Progenitor cell of endocrine pancreas (in vitro differentiated cells): Measurements from ENCODE around the gene AQP12A. TPM values are rescaled to one million over a fixed set of nuclear protein-coding genes. Genes with fewer than 3 reads are reported as not detected.

Source experiments
- DNase-seq: peaks from one replicate; pipeline ENCODE4 v3.0.0; 2021; ENCODE audit warnings: low spot score; ENCODE audit not compliant: unreplicated experiment
- H3K27ac Mint-ChIP-seq: 2 replicates; pipeline ENCODE4 v1.8.0; 2021; ENCODE audit warnings: mild to moderate bottlenecking, moderate library complexity, mixed read lengths
- H3K27me3 Mint-ChIP-seq: 2 replicates; pipeline ENCODE4 v1.8.0; 2021; ENCODE audit warnings: mixed read lengths
- H3K36me3 Mint-ChIP-seq: 2 replicates; pipeline ENCODE4 v1.8.0; 2022; ENCODE audit warnings: mixed read lengths; ENCODE audit not compliant: insufficient read depth
- H3K4me1 Mint-ChIP-seq: 2 replicates; pipeline ENCODE4 v1.8.0; 2021; ENCODE audit warnings: low read depth, mixed read lengths
- H3K4me3 Mint-ChIP-seq: 2 replicates; pipeline ENCODE4 v1.8.0; 2021; ENCODE audit warnings: low read depth, mild to moderate bottlenecking, moderate library complexity, mixed read lengths
- H3K9me3 Mint-ChIP-seq: 2 replicates; pipeline ENCODE4 v1.8.0; 2021; ENCODE audit warnings: low read depth, mixed read lengths
- total RNA-seq: library from RNA; stranded (reverse); gene quantifications from 2 replicates; pipeline ENCODE4 v1.2.1, GENCODE V29; 2021
- TF ChIP-seq, protein P1 (sequence below): fragments of 200-600 bp; sonication (generic); IDR thresholded peaks from one replicate; pipeline ENCODE4 v1.5.0; 2021; ENCODE audit warnings: antibody characterized with exemption, mild to moderate bottlenecking; ENCODE audit not compliant: unreplicated experiment

AQP12A gene
- total RNA-seq, 1 donor from 2014 or later = not detected

- Mint-ChIP-seq H3K4me1 (no peaks in the 10 kb centered on the region), H3K4me3 (no peak overlapping the region), H3K27me3 (no peaks in the 10 kb centered on the region), H3K36me3 (peaks cover 9% of the 10 kb centered on the region), H3K27ac (no peak overlapping the region), H3K9me3 (no peaks in the 10 kb centered on the region)
- no peak for DNase-seq
- TF ChIP-seq, protein P1, sequence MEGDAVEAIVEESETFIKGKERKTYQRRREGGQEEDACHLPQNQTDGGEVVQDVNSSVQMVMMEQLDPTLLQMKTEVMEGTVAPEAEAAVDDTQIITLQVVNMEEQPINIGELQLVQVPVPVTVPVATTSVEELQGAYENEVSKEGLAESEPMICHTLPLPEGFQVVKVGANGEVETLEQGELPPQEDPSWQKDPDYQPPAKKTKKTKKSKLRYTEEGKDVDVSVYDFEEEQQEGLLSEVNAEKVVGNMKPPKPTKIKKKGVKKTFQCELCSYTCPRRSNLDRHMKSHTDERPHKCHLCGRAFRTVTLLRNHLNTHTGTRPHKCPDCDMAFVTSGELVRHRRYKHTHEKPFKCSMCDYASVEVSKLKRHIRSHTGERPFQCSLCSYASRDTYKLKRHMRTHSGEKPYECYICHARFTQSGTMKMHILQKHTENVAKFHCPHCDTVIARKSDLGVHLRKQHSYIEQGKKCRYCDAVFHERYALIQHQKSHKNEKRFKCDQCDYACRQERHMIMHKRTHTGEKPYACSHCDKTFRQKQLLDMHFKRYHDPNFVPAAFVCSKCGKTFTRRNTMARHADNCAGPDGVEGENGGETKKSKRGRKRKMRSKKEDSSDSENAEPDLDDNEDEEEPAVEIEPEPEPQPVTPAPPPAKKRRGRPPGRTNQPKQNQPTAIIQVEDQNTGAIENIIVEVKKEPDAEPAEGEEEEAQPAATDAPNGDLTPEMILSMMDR = no peak
Measured at GRCh38 chr2:240734756-240735155, 43.1 kb downstream of the AQP12A start.

DNA sequence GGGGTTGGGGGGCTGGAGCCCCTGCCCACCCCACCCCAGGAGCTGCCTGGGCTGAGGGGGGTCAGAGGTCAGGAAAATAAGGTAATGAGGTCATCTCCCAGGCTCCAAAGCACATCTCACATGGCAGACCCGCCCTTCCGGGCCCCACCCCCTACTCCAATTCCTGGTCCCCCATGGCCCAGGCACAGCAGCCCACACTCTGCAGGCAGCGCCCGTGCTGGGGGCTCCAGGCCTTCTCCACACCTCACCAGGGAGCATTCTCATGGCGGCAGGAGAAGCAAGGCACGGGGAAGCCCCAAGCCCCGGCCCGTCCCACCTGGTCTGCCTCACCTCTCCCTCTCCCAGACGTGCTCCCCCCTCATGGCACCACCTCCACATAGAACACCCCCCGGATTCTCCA lies 43.8 kb downstream of the AQP12A start:
- Mint-ChIP-seq H3K9me3 (no peaks in the 10 kb centered on the region), H3K36me3 (peaks cover 9% of the 10 kb centered on the region), H3K27ac (no peak overlapping the region), H3K27me3 (no peaks in the 10 kb centered on the region), H3K4me1 (no peaks in the 10 kb centered on the region), H3K4me3 (no peak overlapping the region)
- no peak for DNase-seq
- TF ChIP-seq, protein P1 = no peak

DNA sequence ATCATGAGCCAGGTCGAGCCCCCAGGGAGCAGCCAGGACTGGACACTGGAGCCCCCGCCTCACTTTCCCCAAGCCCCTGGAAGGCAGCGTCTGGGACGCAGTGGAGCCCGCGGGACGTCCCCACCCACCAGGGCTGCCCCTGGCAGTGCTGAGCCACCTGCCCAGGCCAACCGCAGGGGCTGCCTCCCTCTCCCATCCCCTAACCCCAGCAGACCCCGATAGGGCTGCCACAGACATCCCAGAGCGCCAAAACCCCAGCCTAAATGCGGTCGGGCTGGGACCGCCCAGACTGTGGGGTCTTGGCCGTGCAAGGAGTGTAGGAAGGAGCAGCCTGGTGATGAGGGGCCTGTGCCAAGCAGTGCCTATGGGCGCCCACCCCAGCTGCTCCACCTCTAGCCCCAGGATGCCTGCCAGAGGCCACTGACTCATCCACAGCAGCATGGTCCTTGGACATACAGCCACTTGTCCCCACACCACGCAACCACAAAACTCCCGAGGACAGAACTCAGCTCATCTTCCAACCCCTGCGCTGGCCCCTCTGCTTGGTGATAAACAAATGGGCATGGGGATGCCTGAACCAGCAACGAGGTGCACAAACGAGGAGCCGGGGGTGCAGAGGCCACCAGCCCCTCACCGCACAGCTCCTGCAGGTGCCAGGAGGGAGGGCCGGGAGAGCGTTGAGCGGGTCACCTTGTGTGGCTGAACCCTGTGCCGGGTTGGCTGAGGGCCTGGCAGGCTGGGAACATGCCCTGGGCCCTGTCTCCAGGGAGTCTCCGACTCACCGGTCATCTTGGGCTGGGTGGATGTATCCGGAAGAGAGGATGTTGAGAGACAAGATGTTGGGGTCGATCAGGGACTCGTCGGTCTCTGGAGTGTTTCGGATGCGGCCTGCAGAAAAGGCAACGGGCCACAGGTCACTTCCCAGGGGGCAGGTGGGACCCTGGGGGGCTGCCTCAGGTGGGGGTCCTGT lies 44.9 kb downstream of the AQP12A start:
- no peak overlapping the region for H3K27ac Mint-ChIP-seq
- H3K36me3 Mint-ChIP-seq = peaks cover 9% of the 10 kb centered on the region
- H3K9me3 Mint-ChIP-seq = no peaks in the 10 kb centered on the region
- no peak overlapping the region for H3K4me3 Mint-ChIP-seq
- DNase-seq = no peak
- no peaks in the 10 kb centered on the region for H3K4me1 Mint-ChIP-seq
- TF ChIP-seq, protein P1 = no peak
- H3K27me3 Mint-ChIP-seq = no peaks in the 10 kb centered on the region

DNA sequence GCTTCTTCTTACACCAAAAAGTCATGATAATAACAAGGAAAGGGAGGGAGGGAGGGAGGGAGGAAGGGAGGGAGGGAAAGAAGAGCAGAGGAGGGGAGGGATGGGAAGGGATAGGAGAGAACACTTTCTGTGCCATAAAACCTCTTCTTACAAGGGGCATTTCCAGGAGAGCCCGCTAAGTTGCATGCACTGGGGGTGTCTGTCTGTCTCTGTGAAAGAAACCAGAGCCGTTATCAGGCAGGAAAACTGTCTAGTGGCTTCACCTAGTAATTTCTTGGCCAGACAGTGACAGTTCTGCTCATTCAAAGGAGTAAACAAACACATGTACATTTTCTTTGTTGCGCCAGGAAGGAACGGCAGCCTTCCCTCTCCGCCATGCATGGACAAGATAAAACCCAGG lies 45.8 kb downstream of the AQP12A start:
- no peaks in the 10 kb centered on the region for H3K9me3 Mint-ChIP-seq
- H3K4me1 Mint-ChIP-seq = no peaks in the 10 kb centered on the region
- peaks cover 11% of the 10 kb centered on the region for H3K36me3 Mint-ChIP-seq
- DNase-seq = no peak
- TF ChIP-seq, protein P1 = no peak
- H3K27me3 Mint-ChIP-seq = no peaks in the 10 kb centered on the region
- H3K4me3 Mint-ChIP-seq = no peak overlapping the region
- H3K27ac Mint-ChIP-seq = no peak overlapping the region

GRCh38 chr2:240737958-240738357 lies 46.3 kb downstream of the AQP12A start:
- TF ChIP-seq, protein P1 = no peak

More at GRCh38 chr2:240737958-240738357, 46.3 kb downstream of the AQP12A start:
- Mint-ChIP-seq H3K4me1 (no peaks in the 10 kb centered on the region), H3K4me3 (no peak overlapping the region), H3K36me3 (peaks cover 11% of the 10 kb centered on the region), H3K9me3 (no peaks in the 10 kb centered on the region), H3K27me3 (no peaks in the 10 kb centered on the region), H3K27ac (no peak overlapping the region)
- no peak for DNase-seq
